ENCODE data around the gene IMMT.

- TF ChIP-seq CTCF (IDR thresholded peaks at IDR 0.05; ENCODE audit: borderline replicate concordance, extremely low read depth, low read length, poor library complexity, severe bottlenecking): no peak
- TF ChIP-seq EZH2 (IDR thresholded peaks at IDR 0.05; ENCODE audit: borderline replicate concordance, low read depth, low read length, severe bottlenecking): no peak
Measured at GRCh38 chr2:86238354-86238753, 43.1 kb upstream of the IMMT start.

All from DND-41 (cell line).